ENCODE data around the gene MAGI3.
A peak's percentile ranks its signal among the peaks of the same experiment; 100 is the strongest.

MAGI3 gene

GRCh38 chr1:113372546-113372945, 17.8 kb upstream of the MAGI3 start:
- TF ChIP-seq, protein P1, sequence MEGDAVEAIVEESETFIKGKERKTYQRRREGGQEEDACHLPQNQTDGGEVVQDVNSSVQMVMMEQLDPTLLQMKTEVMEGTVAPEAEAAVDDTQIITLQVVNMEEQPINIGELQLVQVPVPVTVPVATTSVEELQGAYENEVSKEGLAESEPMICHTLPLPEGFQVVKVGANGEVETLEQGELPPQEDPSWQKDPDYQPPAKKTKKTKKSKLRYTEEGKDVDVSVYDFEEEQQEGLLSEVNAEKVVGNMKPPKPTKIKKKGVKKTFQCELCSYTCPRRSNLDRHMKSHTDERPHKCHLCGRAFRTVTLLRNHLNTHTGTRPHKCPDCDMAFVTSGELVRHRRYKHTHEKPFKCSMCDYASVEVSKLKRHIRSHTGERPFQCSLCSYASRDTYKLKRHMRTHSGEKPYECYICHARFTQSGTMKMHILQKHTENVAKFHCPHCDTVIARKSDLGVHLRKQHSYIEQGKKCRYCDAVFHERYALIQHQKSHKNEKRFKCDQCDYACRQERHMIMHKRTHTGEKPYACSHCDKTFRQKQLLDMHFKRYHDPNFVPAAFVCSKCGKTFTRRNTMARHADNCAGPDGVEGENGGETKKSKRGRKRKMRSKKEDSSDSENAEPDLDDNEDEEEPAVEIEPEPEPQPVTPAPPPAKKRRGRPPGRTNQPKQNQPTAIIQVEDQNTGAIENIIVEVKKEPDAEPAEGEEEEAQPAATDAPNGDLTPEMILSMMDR (IDR thresholded peaks at IDR 0.05; ENCODE audit: control insufficient read depth, insufficient read depth, low read depth, low read length, missing control alignments), result no peak
- DNase-seq (ENCODE audit: low read depth), result no peak
- H3K4me3 ChIP-seq (ENCODE audit: control insufficient read depth, low read depth, low read length), result no peak overlapping the region

GRCh38 chr1:113373644-113374043, 16.7 kb upstream of the MAGI3 start:
- TF ChIP-seq, protein P1 (IDR thresholded peaks at IDR 0.05; ENCODE audit: control insufficient read depth, insufficient read depth, low read depth, low read length, missing control alignments), result no peak
- no peak overlapping the region for H3K4me3 ChIP-seq (ENCODE audit: control insufficient read depth, low read depth, low read length)
- no peak for DNase-seq (ENCODE audit: low read depth)

DNA sequence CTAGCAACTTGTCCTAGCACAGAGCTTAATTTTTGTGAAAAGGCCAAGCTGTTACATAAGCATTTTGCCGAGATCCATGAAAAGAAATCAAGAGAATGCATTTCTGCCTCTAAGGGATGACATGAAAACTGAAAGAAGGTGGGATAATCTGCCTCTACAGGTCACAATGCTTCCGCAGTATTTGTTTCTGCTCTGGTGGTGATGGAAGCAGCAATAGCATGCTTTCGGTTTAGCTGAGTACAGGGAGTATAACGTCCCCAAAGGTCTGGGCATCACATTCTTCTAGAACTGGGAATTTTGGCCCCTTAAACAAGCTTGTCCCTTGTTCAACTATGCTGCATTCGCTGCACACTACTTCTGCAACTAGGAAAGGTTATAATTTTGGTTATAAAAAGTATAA, 14.4 kb upstream of the MAGI3 start:
- H3K4me3 ChIP-seq (ENCODE audit: control insufficient read depth, low read depth, low read length), result no peak overlapping the region
- TF ChIP-seq, protein P1 (IDR thresholded peaks at IDR 0.05; ENCODE audit: control insufficient read depth, insufficient read depth, low read depth, low read length, missing control alignments), result no peak
- DNase-seq (ENCODE audit: low read depth), result no peak

DNA sequence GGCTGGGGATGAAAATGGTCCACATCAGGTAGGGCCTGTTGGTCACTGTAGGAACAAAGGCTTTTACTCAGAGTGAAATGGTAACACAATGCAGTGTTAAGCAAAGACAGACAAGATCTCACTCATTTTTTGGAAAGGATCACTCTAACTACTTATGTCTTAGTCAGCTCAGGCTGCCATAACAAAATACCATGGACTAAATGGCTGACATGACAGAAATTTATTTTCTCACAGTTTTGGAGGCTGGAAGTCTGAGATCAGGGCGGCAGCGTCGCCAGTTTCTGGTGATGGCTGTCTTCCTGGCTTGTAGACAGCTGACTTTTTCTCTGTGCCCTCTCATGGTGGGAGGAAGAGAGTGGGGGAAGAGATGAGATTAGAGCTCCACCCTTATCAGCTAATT, 10.2 kb upstream of the MAGI3 start:
- DNase-seq (ENCODE audit: low read depth), result no peak
- TF ChIP-seq, protein P1 (IDR thresholded peaks at IDR 0.05; ENCODE audit: control insufficient read depth, insufficient read depth, low read depth, low read length, missing control alignments), result no peak
- no peak overlapping the region for H3K4me3 ChIP-seq (ENCODE audit: control insufficient read depth, low read depth, low read length)

GRCh38 chr1:113388017-113388620, 2.2 kb upstream of the MAGI3 start:
- TF ChIP-seq, protein P1 (IDR thresholded peaks at IDR 0.05; ENCODE audit: control insufficient read depth, insufficient read depth, low read depth, low read length, missing control alignments), result no peak
- no peak for DNase-seq (ENCODE audit: low read depth)
- H3K4me3 ChIP-seq (ENCODE audit: control insufficient read depth, low read depth, low read length), result no peak overlapping the region

DNA sequence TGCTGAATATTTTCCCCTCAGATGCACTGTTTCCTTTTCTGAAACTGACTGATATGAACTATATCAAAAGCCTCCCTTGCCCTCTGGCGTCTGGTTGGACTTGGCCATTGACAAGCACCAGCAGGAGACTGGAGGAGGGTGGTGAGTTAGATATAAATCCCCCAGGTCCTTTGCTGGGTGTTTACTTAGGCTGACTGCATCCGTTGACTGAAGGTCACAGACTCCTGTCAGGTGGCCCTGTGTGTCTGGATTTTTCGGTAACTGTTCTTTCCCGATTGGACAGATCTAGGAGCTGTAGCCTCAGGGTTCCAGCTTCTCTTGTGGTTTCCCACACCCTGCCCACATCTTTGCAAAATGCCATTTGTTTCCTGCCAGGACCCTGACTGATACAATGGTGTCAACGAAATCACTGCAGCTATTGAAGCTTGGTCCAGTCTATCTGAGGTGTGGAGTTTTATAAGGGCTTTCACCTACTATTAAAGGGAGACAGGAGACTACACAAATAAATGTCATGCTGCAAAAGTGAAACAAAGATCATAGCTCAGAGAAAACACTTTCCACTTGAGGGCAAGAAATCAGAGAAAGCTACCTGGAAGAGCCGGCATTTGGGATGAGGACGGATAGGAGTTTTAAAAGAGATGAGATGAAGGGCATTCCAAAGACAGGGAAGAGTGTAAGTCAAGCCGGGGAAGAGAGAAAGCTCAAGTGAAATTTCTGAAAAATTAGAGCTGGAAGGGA, 1.5 kb upstream of the MAGI3 start:
- DNase-seq (ENCODE audit: low read depth), result no peak
- TF ChIP-seq, protein P1 (IDR thresholded peaks at IDR 0.05; ENCODE audit: control insufficient read depth, insufficient read depth, low read depth, low read length, missing control alignments), result no peak
- peak overlapping the region; percentile 92 for H3K4me3 ChIP-seq (ENCODE audit: control insufficient read depth, low read depth, low read length)
